HepG2 (cell line): ENCODE measurements around the gene SLCO3A1. TPM values are rescaled to one million over a fixed set of nuclear protein-coding genes. Genes with fewer than 3 reads are reported as not detected.

Source experiments
- ATAC-seq: fragments of 200-7000 bp; cut with Tn5 transposase; 3 replicates; pipeline ENCODE4 v1.9.1; 2020; ENCODE audit warnings: mild to moderate bottlenecking, moderate library complexity
- BruUV-seq: library from RNA; stranded (reverse); fragments of 400-500 nt; replicated peaks from 2 replicates; lab custom pipeline; 2021; lab: Mats Ljungman, UMichigan
- CTCF ChIA-PET: fragments of 300-600 bp; formaldehyde crosslinking; extraction: SDS; loops from one replicate; lab custom pipeline; 2021; ENCODE audit warnings: low total read pairs, inconsistent platforms, low intra/inter-chr PET ratio; lab: Yijun Ruan, JAX
- POLR2A ChIA-PET: fragments of 350-600 bp; sonication (Branson Sonifier 250); formaldehyde crosslinking; loops from one replicate; lab custom pipeline; 2020; ENCODE audit warnings: antibody characterized with exemption, inconsistent platforms; lab: Yijun Ruan, JAX
- DNase-seq: peaks from one replicate; pipeline ENCODE4 v3.0.0-alpha.2; 2015; ENCODE audit warnings: low spot score
- FAIRE-seq: peaks from 3 replicates; lab custom pipeline; 2011; peaks lifted over from hg19 to GRCh38; lab: Jason Lieb, UNC
- H2AFZ ChIP-seq: one replicate; pipeline ENCODE4 v1.6.1; 2011; ENCODE audit warnings: low read length, inconsistent platforms
- H3K27ac ChIP-seq: fragments of 300-600 bp; 3 replicates; pipeline ENCODE4 v1.8.0; 2011; ENCODE audit warnings: mixed run types, mild to moderate bottlenecking, mixed read lengths, low read length, inconsistent platforms; ENCODE audit not compliant: insufficient read depth; ENCODE audit errors: extremely low read length
- H3K27me3 ChIP-seq, 2 experiments: fragments of 200-600 bp in 1 of 2; 2 replicates in 1 of 2; 3 replicates in 1 of 2; pipeline versions ENCODE4 v1.6.0 to v1.8.0; 2011; ENCODE audit warnings: low read length in 2 of 2, mild to moderate bottlenecking in 2 of 2, moderate library complexity in 2 of 2, inconsistent platforms in 1 of 2; ENCODE audit not compliant: insufficient read depth in 2 of 2, control insufficient read depth in 1 of 2
- H3K36me3 ChIP-seq, 2 experiments: fragments of 200-600 bp in 1 of 2; replicated peaks in 1 of 2; 2 replicates in 1 of 2; 3 replicates in 1 of 2; pipeline versions ENCODE4 v1.5.1 to v1.8.0; 2011; ENCODE audit warnings: low read length in 2 of 2, inconsistent platforms in 1 of 2; ENCODE audit not compliant: insufficient read depth in 2 of 2, control insufficient read depth in 1 of 2
- H3K4me1 ChIP-seq: 2 replicates; pipeline ENCODE4 v1.5.1; 2012; ENCODE audit warnings: low read length, inconsistent platforms; ENCODE audit not compliant: insufficient read depth
- H3K4me2 ChIP-seq: 2 replicates; pipeline ENCODE4 v1.6.0; 2011; ENCODE audit warnings: low read depth, low read length, inconsistent platforms
- H3K4me3 ChIP-seq, 3 experiments: fragments of 200-600 bp in 1 of 3; sonication (generic), shearing (Covaris generic) in 1 of 3; replicated peaks in 1 of 3; 2 replicates each; pipeline ENCODE4 v1.5.1; 2011 to 2016; ENCODE audit warnings: low read length in 3 of 3, inconsistent platforms in 2 of 3, low read depth in 2 of 3, mild to moderate bottlenecking in 2 of 3, control low read depth in 1 of 3, mixed read lengths in 1 of 3; ENCODE audit not compliant: insufficient read depth in 1 of 3
- H3K79me2 ChIP-seq: one replicate; pipeline ENCODE4 v1.6.1; 2011; ENCODE audit warnings: low read length, inconsistent platforms; ENCODE audit not compliant: insufficient read depth
- H3K9ac ChIP-seq: 2 replicates; pipeline ENCODE4 v1.6.0; 2011; ENCODE audit warnings: mild to moderate bottlenecking, low read depth, low read length, inconsistent platforms; ENCODE audit not compliant: insufficient read depth
- H3K9me3 ChIP-seq: 2 replicates; pipeline ENCODE4 v1.5.1; 2012; ENCODE audit warnings: mild to moderate bottlenecking, low read length
- H4K20me1 ChIP-seq: 2 replicates; pipeline ENCODE4 v1.6.0; 2011; ENCODE audit warnings: inconsistent platforms, mild to moderate bottlenecking, low read length, moderate library complexity; ENCODE audit not compliant: insufficient read depth
- ARNT2 ChIP-seq: sonication (generic); formaldehyde crosslinking; IDR thresholded peaks from 2 replicates; pipeline ENCODE4 v1.8.0; 2022; ENCODE audit warnings: mild to moderate bottlenecking, low read depth, missing genetic modification reagents, moderate library complexity
- BCL6 ChIP-seq: IDR thresholded peaks from 2 replicates; pipeline ENCODE4 v1.6.1; 2016; ENCODE audit warnings: missing genetic modification reagents, missing compliant biosample characterization
- FOXA1 ChIP-seq, 2 experiments: fragments of 450-650 bp in 1 of 2; sonication (generic) in 1 of 2; formaldehyde crosslinking in 1 of 2; IDR thresholded peaks; 2 replicates each; pipeline versions ENCODE4 v1.4.0 to v1.6.1; 2016 to 2020; ENCODE audit warnings: missing genetic modification reagents in 1 of 2
- HIC2 ChIP-seq: sonication (generic); formaldehyde crosslinking; IDR thresholded peaks from 2 replicates; pipeline ENCODE4 v1.9.0; 2022; ENCODE audit warnings: low read depth, missing genetic modification reagents
- ISX ChIP-seq: sonication (generic); formaldehyde crosslinking; conservative IDR thresholded peaks from 2 replicates; pipeline ENCODE4 v1.5.0; 2020; ENCODE audit warnings: missing genetic modification reagents
- PRDM15 ChIP-seq: sonication (generic); formaldehyde crosslinking; IDR thresholded peaks from 2 replicates; pipeline ENCODE4 v1.4.0; 2020; ENCODE audit warnings: missing genetic modification reagents
- RORA ChIP-seq: sonication (generic); formaldehyde crosslinking; IDR thresholded peaks from 2 replicates; pipeline ENCODE4 v1.5.0; 2020; ENCODE audit warnings: mild to moderate bottlenecking, missing genetic modification reagents, moderate library complexity
- TBX2 ChIP-seq: sonication (generic); formaldehyde crosslinking; IDR thresholded peaks from 2 replicates; pipeline ENCODE4 v1.5.0; 2020; ENCODE audit warnings: missing genetic modification reagents, mild to moderate bottlenecking, borderline replicate concordance
- ZFP36L2 ChIP-seq: sonication (generic); formaldehyde crosslinking; IDR thresholded peaks from 2 replicates; pipeline ENCODE4 v1.4.0; 2020; ENCODE audit warnings: missing genetic modification reagents
- ZNF180 ChIP-seq: sonication (generic); formaldehyde crosslinking; IDR thresholded peaks from 2 replicates; pipeline ENCODE4 v1.4.0; 2020; ENCODE audit warnings: low read depth, missing genetic modification reagents, borderline replicate concordance
- WGBS: methylation state at CpG from one replicate; pipeline ENCODE4 v1.1.6; 2017; ENCODE audit warnings: low lambda C conversion rate; 5-methylcytosine and 5-hydroxymethylcytosine counted together
- in situ Hi-C: cut with HindIII; loops from 2 replicates; pipeline ENCODE4 v1.10.0; 2017; ENCODE audit warnings: low pct_unique_long_range_greater_than_20kb; ENCODE audit not compliant: extremely low pct_ligation_motif_present
- intact Hi-C: fragments of 100-400 bp; cut with micrococcal nuclease; formaldehyde crosslinking; loops from one replicate; pipeline ENCODE4 v1.10.0; 2022; ENCODE audit not compliant: unreplicated experiment
- polyA plus RNA-seq, 8 experiments: library from polyadenylated mRNA; depleted of rRNA in 3 of 8; stranded (reverse) in 7 of 8; unstranded in 1 of 8; fragments of >200 nt; fragmentation: Illumina TruSeq in 4 of 8; extraction: Trizol in 4 of 8; gene quantifications; 2 replicates each; pipeline versions ENCODE4 v1.2.1 to v1.2.3, GENCODE V29; 2011 to 2016; ENCODE audit warnings: low read depth in 4 of 8, missing spikeins in 1 of 8, mixed read lengths in 1 of 8; ENCODE audit not compliant: insufficient read depth in 1 of 8
- total RNA-seq, 5 experiments: library from RNA; depleted of rRNA; stranded (reverse); fragments of >200 nt; fragmentation: Illumina TruSeq; extraction: Trizol; gene quantifications; 2 replicates each; pipeline ENCODE4 v1.2.3, GENCODE V29; 2016; ENCODE audit warnings: low read depth in 1 of 5
- TF ChIP-seq, protein P1 (sequence below): sonication (generic); formaldehyde crosslinking; conservative IDR thresholded peaks from 2 replicates; pipeline ENCODE4 v1.5.0; 2020; ENCODE audit warnings: missing genetic modification reagents

Gene SLCO3A1
- total and polyA plus RNA-seq, 2 of the 13 experiments (the other 11 are each of a cell fraction or from before 2014, with no cell fraction given) = 0.02 TPM; not detected in 1

GRCh38 chr15:92083190-92083589 is 229.7 kb downstream of the SLCO3A1 start:
- DNase-seq (no peak), FAIRE-seq (no peak), ATAC-seq (no peak)
- 10% methylated on average over 3 of the region's 4 CpGs for WGBS
- no peak overlapping the region for H2AFZ ChIP-seq
- no peaks in the 10 kb centered on the region for H4K20me1 ChIP-seq
- no peak overlapping the region for H3K27ac ChIP-seq
- no peaks in the 10 kb centered on the region for H3K4me1 ChIP-seq
- ChIA-PET CTCF (no interaction called here), POLR2A (no interaction called here)
- H3K9ac ChIP-seq = no peak overlapping the region
- no peaks in the 10 kb centered on the region for H3K9me3 ChIP-seq
- H3K4me2 ChIP-seq = no peak overlapping the region
- no peak overlapping the region for H3K4me3 ChIP-seq
- peaks cover 0 to 9% of the 10 kb centered on the region in 2 experiments; a peak in 3 of 5 replicates for H3K27me3 ChIP-seq
- TF ChIP-seq ISX (CRISPR knock-in tag) = no peak
- TF ChIP-seq ZNF180 (CRISPR knock-in tag) = no peak
- no peak for TF ChIP-seq TBX2 (CRISPR knock-in tag)
- TF ChIP-seq ARNT2 (CRISPR knock-in tag) = no peak
- no peak for TF ChIP-seq RORA (CRISPR knock-in tag)
- TF ChIP-seq ZFP36L2 (CRISPR knock-in tag) = no peak
- in situ Hi-C loops = loop anchor here (5.0 to 25.0 kb wide), 2 partner anchors 604 to 781 kb away; no protein-coding TSS in a partner anchor
- H3K79me2 ChIP-seq = no peaks in the 10 kb centered on the region
- intact Hi-C loops = loop anchor here (2.0 to 10.0 kb wide), 2 partner anchors 228 to 376 kb away; partner anchors contain the start of gene SLCO3A1
- no peaks in the 10 kb centered on the region for H3K36me3 ChIP-seq
- BruUV-seq = no TSS peak

- H3K79me2 ChIP-seq = no peaks in the 10 kb centered on the region
- DNase-seq (no peak), FAIRE-seq (no peak), ATAC-seq (no peak)
- in situ Hi-C loops (loop anchor here (25.0 kb wide), 1 partner anchor 600 kb away; no protein-coding TSS in a partner anchor), intact Hi-C loops (loop anchor here (10.0 kb wide), 1 partner anchor 232 kb away; the partner anchor contains the start of gene SLCO3A1)
- H3K9ac ChIP-seq = no peak overlapping the region
- no peak overlapping the region for H3K4me2 ChIP-seq
- no peaks in the 10 kb centered on the region for H3K36me3 ChIP-seq
- H3K9me3 ChIP-seq = no peaks in the 10 kb centered on the region
- 12% methylated on average over 2 of the region's 2 CpGs for WGBS
- no peak overlapping the region for H3K4me3 ChIP-seq
- no peaks in the 10 kb centered on the region for H4K20me1 ChIP-seq
- H3K4me1 ChIP-seq = no peaks in the 10 kb centered on the region
- CTCF ChIA-PET = no interaction called here
- H2AFZ ChIP-seq = no peak overlapping the region
- H3K27me3 ChIP-seq = peaks cover 0 to 4% of the 10 kb centered on the region in 2 experiments; a peak in 3 of 5 replicates
- BruUV-seq = no TSS peak
- H3K27ac ChIP-seq = no peak overlapping the region
- POLR2A ChIA-PET = no interaction called here
- TF ChIP-seq, protein P1, sequence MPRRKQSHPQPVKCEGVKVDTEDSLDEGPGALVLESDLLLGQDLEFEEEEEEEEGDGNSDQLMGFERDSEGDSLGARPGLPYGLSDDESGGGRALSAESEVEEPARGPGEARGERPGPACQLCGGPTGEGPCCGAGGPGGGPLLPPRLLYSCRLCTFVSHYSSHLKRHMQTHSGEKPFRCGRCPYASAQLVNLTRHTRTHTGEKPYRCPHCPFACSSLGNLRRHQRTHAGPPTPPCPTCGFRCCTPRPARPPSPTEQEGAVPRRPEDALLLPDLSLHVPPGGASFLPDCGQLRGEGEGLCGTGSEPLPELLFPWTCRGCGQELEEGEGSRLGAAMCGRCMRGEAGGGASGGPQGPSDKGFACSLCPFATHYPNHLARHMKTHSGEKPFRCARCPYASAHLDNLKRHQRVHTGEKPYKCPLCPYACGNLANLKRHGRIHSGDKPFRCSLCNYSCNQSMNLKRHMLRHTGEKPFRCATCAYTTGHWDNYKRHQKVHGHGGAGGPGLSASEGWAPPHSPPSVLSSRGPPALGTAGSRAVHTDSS = no peak
- TF ChIP-seq PRDM15 (no peak), BCL6 (CRISPR knock-in tag) (no peak), FOXA1 (IDR thresholded peaks at IDR 0.05) (no peak), FOXA1 (CRISPR knock-in tag; IDR thresholded peaks at IDR 0.05) (no peak), HIC2 (no peak)
Observed at GRCh38 chr15:92087211-92087610, 233.7 kb downstream of the SLCO3A1 start.
